GM04503 (cell line): ENCODE measurements around the gene RANBP1.

Experiments
- DNase-seq: peaks from one replicate; pipeline ENCODE4 v3.0.0-alpha.2; 2012; ENCODE audit warnings: low read depth

Gene RANBP1

GRCh38 chr22:20109411-20110358, 6.2 kb upstream of the RANBP1 start:
- DNase-seq = no peak

- DNase-seq = no peak
Measured at GRCh38 chr22:20110359-20110985, 5.4 kb upstream of the RANBP1 start.

GRCh38 chr22:20111045-20111688, 4.7 kb upstream of the RANBP1 start:
- DNase-seq = no peak

- no peak for DNase-seq
Measured at GRCh38 chr22:20111689-20112622, 3.9 kb upstream of the RANBP1 start.

GRCh38 chr22:20112623-20113511, 3.0 kb upstream of the RANBP1 start:
- no peak for DNase-seq

GRCh38 chr22:20113551-20114310, 2.2 kb upstream of the RANBP1 start:
- DNase-seq = no peak

- no peak for DNase-seq
Measured at GRCh38 chr22:20114506-20115475, 1.1 kb upstream of the RANBP1 start.

- no peak for DNase-seq
Measured at GRCh38 chr22:20116376-20116950, 559 bp downstream of the RANBP1 start.

GRCh38 chr22:20116951-20117632, 1.2 kb downstream of the RANBP1 start, which contains the start of gene TRMT2A:
Gene TRMT2A (minus strand): TSS chr22:20117226. CDS start chr22:20116906, 320 bp downstream.
- DNase-seq = peak; percentile 80

- no peak for DNase-seq
Measured at GRCh38 chr22:20117633-20118299, 1.9 kb downstream of the RANBP1 start.

- DNase-seq = no peak
Measured at GRCh38 chr22:20118300-20119020, 2.6 kb downstream of the RANBP1 start.

- no peak for DNase-seq
Measured at GRCh38 chr22:20121856-20122415, 6.0 kb downstream of the RANBP1 start.

- DNase-seq = no peak
Measured at GRCh38 chr22:20123366-20124082, 7.6 kb downstream of the RANBP1 start.

- no peak for DNase-seq
Measured at GRCh38 chr22:20124083-20124787, 8.3 kb downstream of the RANBP1 start.
